Gastrocnemius medialis (tissue), 4 donors: ENCODE measurements around the gene TBC1D5. TPM values are rescaled to one million over a fixed set of nuclear protein-coding genes. Genes with fewer than 3 reads are reported as not detected.

ENCODE experiments used
- ATAC-seq, 2 donors: fragments of 150-250 bp; one replicate each; pipeline ENCODE4 v1.9.1; 2016
- DNase-seq, 2 donors: peaks; one replicate each; pipeline ENCODE4 v3.0.0-alpha.2; 2019
- H3K27ac ChIP-seq, 4 donors: fragments of 200-600 bp; sonication (generic); 1 replicate in 1 of 4; 2 replicates in 3 of 4; pipeline ENCODE4 v1.5.1; 2016 to 2018; ENCODE audit warnings: mild to moderate bottlenecking in 2 of 4, moderate library complexity in 1 of 4
- H3K27me3 ChIP-seq, 3 donors: fragments of 200-600 bp; sonication (generic) in 2 of 3; 1 replicate in 1 of 3; 2 replicates in 2 of 3; pipeline versions ENCODE4 v1.5.1 to v1.6.0; 2016 to 2019; ENCODE audit warnings: mild to moderate bottlenecking in 1 of 3, moderate library complexity in 1 of 3
- H3K36me3 ChIP-seq, 2 donors: fragments of 200-600 bp; sonication (generic) in 1 of 2; one replicate each; pipeline ENCODE4 v1.5.1; 2017 to 2018
- H3K4me1 ChIP-seq, 2 donors: fragments of 200-600 bp; sonication (generic) in 1 of 2; one replicate each; pipeline ENCODE4 v1.5.1; 2016 to 2017; ENCODE audit warnings: mild to moderate bottlenecking in 2 of 2
- H3K4me3 ChIP-seq, 4 donors: fragments of 200-600 bp; sonication (generic) in 3 of 4; 1 replicate in 1 of 4; 2 replicates in 3 of 4; pipeline ENCODE4 v1.5.1; 2016 to 2019; ENCODE audit warnings: mild to moderate bottlenecking in 2 of 4
- H3K9me3 ChIP-seq, 3 donors: fragments of 200-600 bp; sonication (generic) in 2 of 3; 1 replicate in 1 of 3; 2 replicates in 2 of 3; pipeline ENCODE4 v1.5.1; 2016 to 2019
- POLR2A ChIP-seq, 2 donors: fragments of 450-650 bp; IDR thresholded peaks; one replicate each; pipeline ENCODE4 v1.6.1; 2017; ENCODE audit warnings: antibody characterized with exemption in 2 of 2, mild to moderate bottlenecking in 2 of 2, moderate library complexity in 2 of 2
- in situ Hi-C, 4 donors: fragments of 200-750 bp; cut with MboI; loops; one replicate each; pipeline versions ENCODE4 v1.15.0 to v1.8.0; 2017; ENCODE audit warnings: low sequenced_read_pairs in 4 of 4
- intact Hi-C: fragments of 100-400 bp; cut with DNase I; formaldehyde crosslinking; loops from one replicate; pipeline ENCODE4 v1.15.1; 2023; ENCODE audit warnings: low total_unique reads
- total RNA-seq, 4 donors: library from RNA; depleted of rRNA; stranded (reverse); fragments of >200 nt; gene quantifications; one replicate each; pipeline versions ENCODE4 v1.1.0 to v1.2.3, GENCODE V29; 2016
- TF ChIP-seq, protein P1 (sequence below), 5 experiments: fragments of 450-650 bp in 3 of 5; fragments of 200-600 bp in 2 of 5; sonication (generic) in 2 of 5; IDR thresholded peaks in 4 of 5; conservative IDR thresholded peaks in 1 of 5; 1 replicate in 4 of 5; 2 replicates in 1 of 5; pipeline ENCODE4 v1.5.1; 2016 to 2019; ENCODE audit warnings: antibody characterized with exemption in 5 of 5, mild to moderate bottlenecking in 3 of 5, moderate library complexity in 3 of 5

TBC1D5 gene
- total RNA-seq, 4 donors from 2014 or later: 20.3 to 34.4 (median 27.1) TPM

DNA sequence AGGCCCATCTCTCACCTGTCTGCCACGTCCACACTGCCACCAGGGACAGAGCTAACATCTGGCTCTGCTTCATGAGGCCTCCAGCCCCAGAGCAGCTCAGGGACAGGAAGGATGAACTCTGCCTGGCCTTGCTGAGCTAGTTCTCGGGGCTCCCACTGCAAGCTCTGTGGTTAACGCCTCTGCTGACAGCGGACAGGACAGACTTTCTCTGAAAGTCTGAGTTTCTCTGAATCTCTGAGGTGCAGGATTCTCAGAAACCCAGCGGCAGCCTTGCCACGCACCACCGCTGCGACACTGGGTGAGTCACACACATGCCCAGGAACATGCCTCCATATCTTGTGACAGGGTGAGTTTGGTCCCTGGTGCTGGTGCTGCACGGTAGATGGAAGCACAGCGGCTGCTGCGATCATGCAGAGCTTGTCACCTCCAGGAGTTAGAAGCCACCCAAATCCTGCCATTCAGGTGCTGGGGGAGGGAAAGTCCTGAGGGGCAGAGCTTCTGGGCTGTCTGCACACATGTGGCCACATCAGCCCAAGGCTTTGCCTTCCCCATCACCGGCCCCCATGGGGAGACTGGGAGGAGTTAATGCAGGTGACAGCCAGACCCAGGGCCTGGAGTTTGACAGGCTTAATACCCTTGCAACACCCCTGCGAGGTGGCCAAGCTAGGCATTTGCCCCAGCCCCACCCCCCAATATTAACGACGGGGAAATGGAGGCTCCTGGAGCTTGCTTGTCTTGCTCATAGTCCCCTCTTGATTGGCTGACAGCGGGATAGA, 590.6 kb downstream of the TBC1D5 start:
- no peaks in the 10 kb centered on the region for H3K36me3 ChIP-seq
- H3K4me1 ChIP-seq: no peaks in the 10 kb centered on the region
- no peak for TF ChIP-seq POLR2A (IDR thresholded peaks at IDR 0.05)
- in situ Hi-C loops: no loop called here
- intact Hi-C loops: no loop called here
- H3K27me3 ChIP-seq: no peaks in the 10 kb centered on the region
- H3K4me3 ChIP-seq: no peak overlapping the region
- no peak overlapping the region for H3K27ac ChIP-seq
- H3K9me3 ChIP-seq: no peaks in the 10 kb centered on the region
- no peak for DNase-seq
- no peak for ATAC-seq

DNA sequence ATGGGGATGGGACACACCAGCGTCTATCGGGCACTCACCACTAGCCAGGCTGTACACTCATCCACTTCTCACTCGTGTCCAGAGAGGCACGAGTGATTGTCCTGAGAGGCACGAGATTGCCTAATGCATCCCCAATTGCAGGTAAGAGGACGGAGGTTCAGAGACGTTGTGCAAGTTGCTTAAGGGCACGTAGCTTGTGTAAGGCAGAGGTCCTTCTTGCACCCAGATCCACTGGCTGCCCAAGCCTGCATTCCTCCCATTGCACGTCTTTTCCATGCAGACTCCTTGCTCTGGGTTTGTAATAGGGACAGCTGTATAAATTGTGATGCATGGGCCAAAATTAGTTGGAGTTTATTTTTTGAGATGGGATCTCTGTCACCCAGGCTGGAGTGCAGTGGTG, 593.4 kb downstream of the TBC1D5 start:
- no peaks in the 10 kb centered on the region for H3K4me1 ChIP-seq
- intact Hi-C loops: loop anchor here (10.0 kb wide), 1 partner anchor 234 kb away; no protein-coding TSS in a partner anchor

DNA sequence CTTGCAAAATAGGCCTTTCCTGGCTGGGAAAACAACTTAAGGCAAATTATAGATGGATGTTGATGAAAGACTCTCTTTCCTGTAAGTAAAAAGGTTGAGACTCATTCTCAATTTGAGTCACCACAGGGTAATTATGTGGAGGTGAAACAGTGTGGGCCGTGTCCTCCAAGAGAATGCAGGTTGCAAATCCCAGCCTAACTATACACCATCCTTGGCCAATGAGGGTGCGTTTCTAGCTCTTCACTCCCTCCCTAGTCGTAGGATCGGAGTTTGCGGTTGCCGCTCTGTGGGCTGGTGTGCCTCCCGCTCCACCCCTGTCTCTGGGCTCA, 597.8 kb downstream of the TBC1D5 start:
- no peaks in the 10 kb centered on the region for H3K36me3 ChIP-seq
- no peaks in the 10 kb centered on the region for H3K27me3 ChIP-seq
- peaks cover 8 to 20% of the 10 kb centered on the region in 2 donors for H3K4me1 ChIP-seq
- ATAC-seq (no peak), DNase-seq (no peak)
- intact Hi-C loops (loop anchor here (5.0 to 10.0 kb wide), 4 partner anchors 122 to 542 kb away; no protein-coding TSS in a partner anchor), in situ Hi-C loops (no loop called here)
- no peak for TF ChIP-seq POLR2A (IDR thresholded peaks at IDR 0.05)
- TF ChIP-seq, protein P1, sequence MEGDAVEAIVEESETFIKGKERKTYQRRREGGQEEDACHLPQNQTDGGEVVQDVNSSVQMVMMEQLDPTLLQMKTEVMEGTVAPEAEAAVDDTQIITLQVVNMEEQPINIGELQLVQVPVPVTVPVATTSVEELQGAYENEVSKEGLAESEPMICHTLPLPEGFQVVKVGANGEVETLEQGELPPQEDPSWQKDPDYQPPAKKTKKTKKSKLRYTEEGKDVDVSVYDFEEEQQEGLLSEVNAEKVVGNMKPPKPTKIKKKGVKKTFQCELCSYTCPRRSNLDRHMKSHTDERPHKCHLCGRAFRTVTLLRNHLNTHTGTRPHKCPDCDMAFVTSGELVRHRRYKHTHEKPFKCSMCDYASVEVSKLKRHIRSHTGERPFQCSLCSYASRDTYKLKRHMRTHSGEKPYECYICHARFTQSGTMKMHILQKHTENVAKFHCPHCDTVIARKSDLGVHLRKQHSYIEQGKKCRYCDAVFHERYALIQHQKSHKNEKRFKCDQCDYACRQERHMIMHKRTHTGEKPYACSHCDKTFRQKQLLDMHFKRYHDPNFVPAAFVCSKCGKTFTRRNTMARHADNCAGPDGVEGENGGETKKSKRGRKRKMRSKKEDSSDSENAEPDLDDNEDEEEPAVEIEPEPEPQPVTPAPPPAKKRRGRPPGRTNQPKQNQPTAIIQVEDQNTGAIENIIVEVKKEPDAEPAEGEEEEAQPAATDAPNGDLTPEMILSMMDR (IDR thresholded peaks at IDR 0.05 in 4 of 5, conservative IDR thresholded peaks at IDR 0.05 in 1 of 5): no peak
- H3K9me3 ChIP-seq: no peaks in the 10 kb centered on the region
- H3K4me3 ChIP-seq: no peak overlapping the region
- H3K27ac ChIP-seq: no peak overlapping the region

More for the DNA sequence above, 593.4 kb downstream of the TBC1D5 start:
- TF ChIP-seq POLR2A (IDR thresholded peaks at IDR 0.05): no peak
- TF ChIP-seq, protein P1 (IDR thresholded peaks at IDR 0.05 in 4 of 5, conservative IDR thresholded peaks at IDR 0.05 in 1 of 5): no peak
- Histone ChIP-seq H3K27ac (no peak overlapping the region), H3K27me3 (no peaks in the 10 kb centered on the region), H3K4me3 (no peak overlapping the region), H3K9me3 (no peaks in the 10 kb centered on the region), H3K36me3 (no peaks in the 10 kb centered on the region)
- DNase-seq (no peak), ATAC-seq (no peak)
- in situ Hi-C loops: no loop called here

DNA sequence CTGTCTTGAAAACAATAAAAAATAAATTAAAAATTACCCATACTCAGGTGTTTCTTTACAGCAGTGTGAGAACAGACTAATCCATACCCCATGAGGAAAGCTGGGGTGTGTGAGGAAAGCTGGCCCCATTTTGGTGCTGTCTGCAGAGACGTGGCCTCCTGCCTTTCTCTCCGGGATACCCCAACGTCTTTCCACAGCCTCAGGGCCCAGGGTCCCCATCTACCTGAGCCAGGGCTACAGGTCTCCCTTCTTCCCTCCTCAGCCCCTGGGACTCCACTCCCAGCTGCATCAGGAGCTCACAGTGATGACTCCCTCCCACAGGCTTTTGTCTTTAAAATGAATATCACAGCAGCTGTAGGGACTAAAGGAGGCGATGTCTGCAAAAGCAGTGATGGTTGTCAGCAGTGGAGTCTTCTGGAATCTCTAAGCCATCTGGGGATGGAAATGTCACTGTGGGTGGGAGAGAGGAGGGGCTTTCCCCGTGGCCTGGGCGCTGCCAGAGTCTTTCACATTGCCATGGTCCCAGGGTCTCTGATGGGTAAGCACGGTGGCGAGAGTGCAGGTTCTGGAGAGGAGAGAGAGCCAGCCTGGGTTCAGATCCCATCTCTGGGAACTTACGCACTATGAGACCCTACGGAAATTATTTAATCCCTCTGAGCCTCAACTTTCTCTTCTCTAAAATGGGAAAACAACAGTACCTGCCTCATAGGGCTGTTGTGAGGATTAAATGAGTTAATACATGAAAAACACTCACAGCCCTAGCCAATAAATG, 598.4 kb downstream of the TBC1D5 start:
- Histone ChIP-seq H3K36me3 (no peaks in the 10 kb centered on the region), H3K9me3 (no peaks in the 10 kb centered on the region), H3K4me1 (peaks cover 11 to 24% of the 10 kb centered on the region in 2 donors), H3K27me3 (no peaks in the 10 kb centered on the region), H3K4me3 (no peak overlapping the region), H3K27ac (peak overlapping the region in 3 of 4 donors; percentile 29 to 82 (median 46))
- in situ Hi-C loops: no loop called here
- ATAC-seq (no peak), DNase-seq (no peak)
- TF ChIP-seq POLR2A (IDR thresholded peaks at IDR 0.05): no peak
- TF ChIP-seq, protein P1 (IDR thresholded peaks at IDR 0.05 in 4 of 5, conservative IDR thresholded peaks at IDR 0.05 in 1 of 5): no peak
- intact Hi-C loops: loop anchor here (5.0 to 10.0 kb wide), 4 partner anchors 122 to 542 kb away; no protein-coding TSS in a partner anchor

DNA sequence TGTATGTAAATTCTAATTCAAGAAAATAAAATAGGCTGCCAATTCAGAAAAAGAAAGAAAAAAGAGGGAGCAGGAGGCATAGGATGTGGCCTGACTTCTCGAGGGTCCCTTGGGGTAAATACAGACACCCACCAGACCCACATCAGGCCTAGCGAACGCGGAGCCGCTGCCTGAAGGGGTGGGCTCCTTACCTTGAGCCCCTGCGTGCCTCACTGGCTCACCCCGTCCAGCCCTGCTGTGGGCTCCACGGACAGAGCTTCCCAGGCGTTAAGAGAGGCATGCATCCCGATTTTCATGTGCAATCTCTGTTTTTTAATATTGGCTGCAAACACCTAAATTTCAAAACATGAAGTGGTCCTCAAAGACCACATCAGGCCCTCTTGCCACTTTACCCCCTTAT, 599.9 kb downstream of the TBC1D5 start:
- no peak overlapping the region for H3K4me3 ChIP-seq
- peaks cover 11 to 25% of the 10 kb centered on the region in 2 donors for H3K4me1 ChIP-seq
- peak overlapping the region in 2 of 4 donors; percentile 46 to 82 for H3K27ac ChIP-seq
- TF ChIP-seq, protein P1 (IDR thresholded peaks at IDR 0.05 in 4 of 5, conservative IDR thresholded peaks at IDR 0.05 in 1 of 5): no peak
- no peak for TF ChIP-seq POLR2A (IDR thresholded peaks at IDR 0.05)
- intact Hi-C loops: loop anchor here (5.0 to 10.0 kb wide), 4 partner anchors 120 to 540 kb away; no protein-coding TSS in a partner anchor
- no peaks in the 10 kb centered on the region for H3K27me3 ChIP-seq
- in situ Hi-C loops: no loop called here
- DNase-seq (no peak), ATAC-seq (no peak)
- H3K36me3 ChIP-seq: no peaks in the 10 kb centered on the region
- no peaks in the 10 kb centered on the region for H3K9me3 ChIP-seq
